Fibroblast of the aortic adventitia (primary cell): Measurements from ENCODE around the gene ANKRD11. TPM values are rescaled to one million over a fixed set of nuclear protein-coding genes. Genes with fewer than 3 reads are reported as not detected.
A peak's percentile ranks its signal among the peaks of the same experiment; 100 is the strongest.
"Not testable (repeated sequence)": the region's sequence is repeated elsewhere in the genome, so short reads cannot be mapped to it uniquely, and the experiment has no call there.

Source experiments
- DNase-seq: peaks from one replicate; pipeline ENCODE4 v3.0.0-alpha.2; 2010; ENCODE audit warnings: low read depth
- H3K4me3 ChIP-seq: 2 replicates; pipeline ENCODE4 v1.5.1; 2011; ENCODE audit warnings: low read depth, mild to moderate bottlenecking, control low read depth, low read length, moderate library complexity
- CTCF ChIP-seq: IDR thresholded peaks from 2 replicates; pipeline ENCODE4 v1.5.1; 2011; ENCODE audit warnings: mild to moderate bottlenecking, low read length, control low read depth, inconsistent platforms; ENCODE audit not compliant: insufficient read depth
- total RNA-seq: library from RNA; depleted of rRNA; stranded (reverse); fragments of >200 nt; gene quantifications from 2 replicates; pipeline ENCODE4 v1.2.3, GENCODE V29; 2012; ENCODE audit warnings: low replicate concordance

ANKRD11 gene
- total RNA-seq, 1 donor, result 78.9 TPM

DNA sequence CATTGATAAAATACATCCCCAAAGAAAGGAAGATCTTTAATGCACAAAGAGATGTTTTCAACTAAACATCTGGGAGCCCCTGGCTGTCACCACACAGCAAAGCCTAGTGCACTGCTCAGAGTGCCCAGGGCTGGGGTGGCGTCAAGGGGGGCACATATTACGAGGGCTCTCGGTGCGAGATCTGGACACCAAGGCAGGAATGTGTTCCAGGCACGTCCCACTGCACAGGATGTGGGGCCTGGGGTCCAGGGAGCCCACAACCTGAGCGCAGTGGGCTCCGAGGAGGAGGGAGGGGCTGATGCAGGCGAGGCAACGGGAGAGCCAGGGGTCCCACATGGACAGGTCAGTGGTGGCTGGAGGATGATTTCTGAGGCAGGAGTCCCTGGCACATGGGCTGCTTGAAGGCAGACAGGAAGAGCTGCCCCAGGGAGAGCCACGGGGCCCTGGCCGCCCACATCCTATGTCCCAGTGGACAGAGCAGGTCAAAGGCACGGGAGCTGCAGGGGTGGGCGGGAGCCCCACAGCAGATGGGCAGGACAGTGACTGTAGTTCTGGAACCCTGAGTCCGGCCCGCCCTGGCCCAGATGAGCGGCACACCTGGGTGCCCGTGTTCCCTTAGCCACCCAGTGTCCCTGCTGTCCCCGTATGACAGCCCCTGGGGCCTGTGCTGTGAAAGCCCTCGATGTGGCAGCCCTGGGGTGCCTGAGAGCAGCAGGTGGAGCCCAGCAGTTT, 216.5 kb downstream of the ANKRD11 start:
- DNase-seq, result no peak
- no peak for TF ChIP-seq CTCF
- no peak overlapping the region for H3K4me3 ChIP-seq

GRCh38 chr16:89272631-89273030, 217.7 kb downstream of the ANKRD11 start:
- TF ChIP-seq CTCF, result no peak

GRCh38 chr16:89270666-89271345, 219.6 kb downstream of the ANKRD11 start:
- H3K4me3 ChIP-seq, result no peak overlapping the region
- no peak for TF ChIP-seq CTCF
- DNase-seq, result no peak

More at GRCh38 chr16:89272631-89273030, 217.7 kb downstream of the ANKRD11 start:
- no peak overlapping the region for H3K4me3 ChIP-seq
- no peak for DNase-seq

GRCh38 chr16:89269805-89270665, 220.3 kb downstream of the ANKRD11 start:
- no peak for TF ChIP-seq CTCF
- no peak overlapping the region for H3K4me3 ChIP-seq
- DNase-seq, result no peak

- TF ChIP-seq CTCF, result no peak
- H3K4me3 ChIP-seq, result no peak overlapping the region
- peak; percentile 74 for DNase-seq
These were observed 221.2 kb downstream of the ANKRD11 start for GRCh38 chr16:89268987-89269735.

GRCh38 chr16:89268585-89268984, 221.8 kb downstream of the ANKRD11 start:
- no peak for TF ChIP-seq CTCF
- no peak for DNase-seq
- no peak overlapping the region for H3K4me3 ChIP-seq

DNA sequence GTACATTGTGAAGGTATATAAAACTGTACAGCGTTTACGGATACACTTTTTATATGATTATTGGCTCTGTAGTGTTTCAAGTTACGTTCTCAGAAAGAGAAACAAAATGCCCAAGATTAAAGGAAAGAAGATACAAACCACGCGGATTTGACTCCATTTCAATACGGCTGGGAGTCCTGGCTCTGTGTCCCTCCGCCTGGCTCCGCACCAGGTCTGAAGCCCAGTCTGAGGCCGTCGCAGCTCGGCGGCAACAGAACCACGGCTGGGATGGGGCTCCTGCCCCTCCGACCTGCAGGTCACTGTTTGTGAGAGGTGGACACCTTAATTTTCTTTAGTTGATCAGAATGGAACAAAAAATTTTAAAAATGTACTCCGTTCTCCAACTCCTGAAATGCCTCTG, 222.6 kb downstream of the ANKRD11 start:
- not testable (repeated sequence) for DNase-seq, H3K4me3 ChIP-seq
